ENCODE measurements around the gene STIM1.

GRCh38 chr11:4103269-4103668 lies 247.8 kb downstream of the STIM1 start:
- TF ChIP-seq ZNF274 (IDR thresholded peaks at IDR 0.05; ENCODE audit: low read depth, low read length): no peak
- TF ChIP-seq YY1 (IDR thresholded peaks at IDR 0.05; ENCODE audit: insufficient read depth, insufficient read length): no peak
- TF ChIP-seq SUZ12 (IDR thresholded peaks at IDR 0.05; ENCODE audit: extremely low read depth, insufficient read depth, insufficient read length): no peak
